AG04450 (cell line): ENCODE results near the gene CHMP2A. TPM values are rescaled to one million over a fixed set of nuclear protein-coding genes. Genes with fewer than 3 reads are reported as not detected.

ENCODE experiments used
- CTCF ChIA-PET: fragments of 300-600, 350-600 bp; formaldehyde crosslinking; extraction: SDS; loops from one replicate; lab custom pipeline; 2022; ENCODE audit warnings: antibody characterized with exemption, inconsistent platforms; lab: Charles Lee
- POLR2A ChIA-PET: fragments of 350-600 bp; formaldehyde crosslinking; extraction: SDS; loops from one replicate; lab custom pipeline; 2021; ENCODE audit warnings: antibody characterized with exemption, inconsistent platforms; lab: Yijun Ruan, JAX
- DNase-seq: peaks from one replicate; pipeline ENCODE4 v3.0.0-alpha.2; 2011; ENCODE audit warnings: low read depth, low spot score
- H3K27ac ChIP-seq: one replicate; pipeline ENCODE4 v1.5.1; 2012; ENCODE audit warnings: low read depth, low read length, control low read depth
- H3K27me3 ChIP-seq: one replicate; pipeline ENCODE4 v1.6.0; 2012; ENCODE audit warnings: low read length; ENCODE audit not compliant: control insufficient read depth, insufficient read depth
- H3K4me3 ChIP-seq: 2 replicates; pipeline ENCODE4 v1.5.1; 2011; ENCODE audit warnings: mild to moderate bottlenecking, low read depth, low read length, control low read depth
- H3K9me3 ChIP-seq: 2 replicates; pipeline ENCODE4 v1.5.1; 2012; ENCODE audit warnings: low read length; ENCODE audit not compliant: control insufficient read depth, insufficient read depth
- polyA plus RNA-seq: library from polyadenylated mRNA; depleted of rRNA; stranded (reverse); fragments of >200 nt; gene quantifications from 2 replicates; pipeline ENCODE4 v1.2.3, GENCODE V29; 2011
- TF ChIP-seq, protein P1 (sequence below): IDR thresholded peaks from 2 replicates; pipeline ENCODE4 v1.5.1; 2011; ENCODE audit warnings: low read depth, low read length, control low read depth, inconsistent platforms

Gene CHMP2A
- polyA plus RNA-seq, 1 experiment: 173 TPM

DNA sequence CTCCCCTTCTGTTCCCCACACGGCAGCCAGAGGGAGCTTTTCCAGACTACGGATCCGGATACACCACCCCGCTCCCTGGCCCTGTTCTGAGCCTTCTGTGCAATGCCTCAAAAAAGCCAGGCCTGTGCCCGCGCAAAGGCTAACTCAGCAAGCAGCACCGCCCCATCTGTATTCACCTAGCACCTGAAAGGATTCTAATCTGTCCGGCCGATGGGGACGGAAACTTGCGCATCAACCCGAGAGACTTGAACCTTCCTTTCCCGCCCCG, 35.9 kb downstream of the CHMP2A start:
- no peak for DNase-seq
- H3K27ac ChIP-seq: peak overlapping the region; percentile 93
- H3K9me3 ChIP-seq: no peaks in the 10 kb centered on the region; the same call in 1 of the 2 replicates
- TF ChIP-seq, protein P1, sequence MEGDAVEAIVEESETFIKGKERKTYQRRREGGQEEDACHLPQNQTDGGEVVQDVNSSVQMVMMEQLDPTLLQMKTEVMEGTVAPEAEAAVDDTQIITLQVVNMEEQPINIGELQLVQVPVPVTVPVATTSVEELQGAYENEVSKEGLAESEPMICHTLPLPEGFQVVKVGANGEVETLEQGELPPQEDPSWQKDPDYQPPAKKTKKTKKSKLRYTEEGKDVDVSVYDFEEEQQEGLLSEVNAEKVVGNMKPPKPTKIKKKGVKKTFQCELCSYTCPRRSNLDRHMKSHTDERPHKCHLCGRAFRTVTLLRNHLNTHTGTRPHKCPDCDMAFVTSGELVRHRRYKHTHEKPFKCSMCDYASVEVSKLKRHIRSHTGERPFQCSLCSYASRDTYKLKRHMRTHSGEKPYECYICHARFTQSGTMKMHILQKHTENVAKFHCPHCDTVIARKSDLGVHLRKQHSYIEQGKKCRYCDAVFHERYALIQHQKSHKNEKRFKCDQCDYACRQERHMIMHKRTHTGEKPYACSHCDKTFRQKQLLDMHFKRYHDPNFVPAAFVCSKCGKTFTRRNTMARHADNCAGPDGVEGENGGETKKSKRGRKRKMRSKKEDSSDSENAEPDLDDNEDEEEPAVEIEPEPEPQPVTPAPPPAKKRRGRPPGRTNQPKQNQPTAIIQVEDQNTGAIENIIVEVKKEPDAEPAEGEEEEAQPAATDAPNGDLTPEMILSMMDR: peak; percentile 85
- no peaks in the 10 kb centered on the region for H3K27me3 ChIP-seq
- ChIA-PET POLR2A (interaction anchor here (0.7 to 3.9 kb wide), 10 partner anchors 19 to 214 kb away, joined by 3 to 54 read pairs (median 7); partner anchors contain the start of genes CHMP2A, ERVK3-1, TRIM28 and UBE2M), CTCF (interaction anchor here (0.7 to 4.1 kb wide), 16 partner anchors 10 to 155 kb away, joined by 3 to 22 read pairs (median 6); partner anchors contain the start of genes CHMP2A, TRIM28 and UBE2M)
- H3K4me3 ChIP-seq: peak overlapping the region; percentile 89

DNA sequence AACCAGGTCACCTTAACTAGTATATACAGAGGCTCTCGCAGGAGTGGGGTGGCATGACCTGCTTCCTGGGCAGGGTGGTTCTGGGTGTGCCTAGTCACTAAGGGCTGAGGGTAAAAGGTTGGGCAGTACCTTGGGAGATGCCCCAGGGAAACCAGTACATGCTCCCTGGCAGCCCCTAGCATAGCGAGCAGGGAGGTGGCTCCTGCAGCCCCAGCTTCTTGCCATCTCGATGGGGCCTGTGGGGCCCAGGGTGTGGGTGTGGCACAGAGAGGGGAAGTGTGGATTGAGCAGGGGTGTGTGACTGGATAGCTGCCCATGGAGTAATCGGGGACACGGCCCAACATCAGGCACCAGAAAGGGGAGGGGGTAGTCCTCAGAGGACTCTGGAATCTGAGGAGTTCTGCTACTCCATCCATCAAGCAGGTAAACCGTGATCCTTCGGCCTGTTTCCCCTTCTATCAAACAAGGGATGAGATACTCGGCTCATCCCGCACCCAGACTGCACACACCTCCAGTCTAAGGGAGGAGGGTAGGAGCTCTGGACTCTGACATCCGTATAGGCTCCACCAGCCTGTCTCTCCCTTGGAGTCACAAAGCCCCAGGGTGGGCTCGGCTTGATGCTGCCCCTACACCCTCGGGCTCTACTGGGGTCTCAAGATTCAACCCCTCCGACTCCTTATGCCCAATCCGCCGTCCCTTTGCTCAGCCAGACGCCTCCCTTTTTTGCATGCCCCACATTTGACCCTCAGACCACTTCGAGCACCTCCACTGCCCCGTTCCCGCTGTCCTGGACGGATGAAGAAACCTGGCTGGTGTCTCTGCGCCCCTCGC, 36.4 kb downstream of the CHMP2A start:
- Histone ChIP-seq H3K27me3 (no peaks in the 10 kb centered on the region), H3K27ac (peak overlapping the region; percentile 93), H3K9me3 (no peaks in the 10 kb centered on the region; the same call in 1 of the 2 replicates), H3K4me3 (peak overlapping the region; percentile 89)
- ChIA-PET POLR2A (interaction anchor here (0.7 to 3.9 kb wide), 8 partner anchors 19 to 214 kb away, joined by 3 to 54 read pairs (median 8); partner anchors contain the start of genes CHMP2A, ERVK3-1, TRIM28 and UBE2M), CTCF (interaction anchor here (0.5 to 4.1 kb wide), 17 partner anchors 9 to 154 kb away, joined by 3 to 22 read pairs (median 5); partner anchors contain the start of genes CHMP2A, TRIM28 and UBE2M)
- DNase-seq: no peak
- TF ChIP-seq, protein P1: no peak

DNA sequence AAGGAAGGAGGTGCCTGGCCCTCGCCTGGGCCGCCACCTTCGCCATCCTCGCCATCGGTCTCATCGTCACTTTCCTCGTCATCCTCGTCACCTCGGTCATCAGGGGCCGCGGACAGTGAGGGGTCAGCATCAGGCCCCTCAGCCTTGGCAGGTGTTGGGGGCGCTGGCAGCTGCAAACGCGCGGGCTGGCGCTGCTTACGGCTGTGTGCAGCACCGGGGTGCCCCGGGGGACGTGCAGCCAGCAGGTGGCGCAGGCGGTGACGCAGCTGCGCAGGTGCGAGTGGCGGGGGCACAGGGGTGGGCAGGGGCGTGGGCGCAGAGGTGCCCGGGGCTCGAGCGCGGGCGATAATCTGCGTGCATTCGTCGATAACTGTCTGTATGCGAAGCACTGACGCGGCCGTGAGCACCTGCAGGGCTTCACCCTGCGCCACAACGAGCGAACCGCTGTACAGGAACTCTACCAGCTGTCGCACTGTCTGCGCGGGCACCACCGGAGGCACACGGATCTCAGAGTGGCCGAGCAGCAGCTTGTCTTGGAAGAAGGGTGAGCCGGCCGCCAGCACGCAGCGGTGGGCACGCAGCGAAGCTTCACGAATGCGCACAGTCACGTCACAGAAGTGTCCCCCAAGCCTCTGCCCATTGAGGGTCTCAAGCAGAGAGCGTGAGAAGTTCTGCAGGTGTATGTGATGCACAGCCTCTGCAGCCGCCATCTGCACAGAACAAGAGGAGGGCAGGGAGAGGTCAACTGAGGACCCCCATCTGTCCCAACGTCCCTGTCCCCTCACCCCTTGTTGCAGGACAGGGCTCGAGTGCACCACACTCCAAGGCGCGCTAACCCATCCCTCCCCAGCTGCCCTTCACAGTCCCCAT, 37.7 kb downstream of the CHMP2A start:
- no peak for DNase-seq
- Histone ChIP-seq H3K9me3 (no peaks in the 10 kb centered on the region; the same call in 1 of the 2 replicates), H3K27ac (no peak overlapping the region), H3K27me3 (no peaks in the 10 kb centered on the region), H3K4me3 (no peak overlapping the region)
- TF ChIP-seq, protein P1: no peak
- ChIA-PET POLR2A (interaction anchor here (3.9 kb wide), 1 partner anchor 27 kb away, joined by 54 read pairs; the partner anchor contains the start of gene TRIM28), CTCF (interaction anchor here (2.2 to 4.1 kb wide), 2 partner anchors 8 to 64 kb away, joined by 16 to 22 read pairs; no protein-coding TSS in a partner anchor)

DNA sequence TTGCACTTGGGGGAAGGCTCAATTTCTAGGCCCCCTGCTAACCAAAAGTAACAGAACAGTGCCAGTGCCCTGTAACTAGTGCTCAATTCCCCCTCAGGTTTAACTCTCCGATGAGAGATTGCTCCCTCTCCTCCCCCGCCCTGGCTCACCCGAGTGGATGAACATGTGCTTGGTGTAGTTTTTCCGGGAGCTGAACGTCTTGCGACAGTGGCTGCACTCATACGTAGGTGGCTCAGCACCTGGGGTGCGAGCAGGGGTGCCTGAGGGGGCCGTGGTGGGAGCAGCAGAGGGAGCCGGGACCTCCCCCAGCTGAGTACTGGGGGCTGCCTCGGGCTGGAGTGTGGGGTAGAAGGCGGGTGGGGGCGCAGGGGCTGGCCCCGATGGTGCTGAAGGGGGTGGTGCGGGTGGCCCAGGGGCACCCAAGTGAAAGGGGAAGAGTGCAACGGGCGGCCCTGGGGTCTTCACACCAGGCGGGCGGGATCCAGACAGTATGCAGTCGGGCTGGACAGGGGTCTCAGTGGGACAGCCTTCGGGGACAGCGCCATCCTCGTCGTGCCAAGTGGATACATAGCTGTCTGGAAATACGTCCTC, 38.6 kb downstream of the CHMP2A start:
- Histone ChIP-seq H3K9me3 (no peaks in the 10 kb centered on the region; the same call in 1 of the 2 replicates), H3K27ac (no peak overlapping the region), H3K4me3 (no peak overlapping the region), H3K27me3 (no peaks in the 10 kb centered on the region)
- POLR2A ChIA-PET: no interaction called here
- no peak for DNase-seq
- TF ChIP-seq, protein P1: no peak
- CTCF ChIA-PET: interaction anchor here (0.8 kb wide), 1 partner anchor 65 kb away, joined by 3 read pairs; no protein-coding TSS in a partner anchor
